DMS53 treated with DMSO at 0.1 percent for 48 hours (cell line): Measurements from ENCODE around the gene ARL8B.
"Not testable (repeated sequence)": the region's sequence is repeated elsewhere in the genome, so short reads cannot be mapped to it uniquely, and the experiment has no call there.

ENCODE experiments used
- DNase-seq: peaks from one replicate; lab custom pipeline; 2025; ENCODE audit not compliant: unreplicated experiment; lab: John Stamatoyannopoulos, UW

The ARL8B gene

DNA sequence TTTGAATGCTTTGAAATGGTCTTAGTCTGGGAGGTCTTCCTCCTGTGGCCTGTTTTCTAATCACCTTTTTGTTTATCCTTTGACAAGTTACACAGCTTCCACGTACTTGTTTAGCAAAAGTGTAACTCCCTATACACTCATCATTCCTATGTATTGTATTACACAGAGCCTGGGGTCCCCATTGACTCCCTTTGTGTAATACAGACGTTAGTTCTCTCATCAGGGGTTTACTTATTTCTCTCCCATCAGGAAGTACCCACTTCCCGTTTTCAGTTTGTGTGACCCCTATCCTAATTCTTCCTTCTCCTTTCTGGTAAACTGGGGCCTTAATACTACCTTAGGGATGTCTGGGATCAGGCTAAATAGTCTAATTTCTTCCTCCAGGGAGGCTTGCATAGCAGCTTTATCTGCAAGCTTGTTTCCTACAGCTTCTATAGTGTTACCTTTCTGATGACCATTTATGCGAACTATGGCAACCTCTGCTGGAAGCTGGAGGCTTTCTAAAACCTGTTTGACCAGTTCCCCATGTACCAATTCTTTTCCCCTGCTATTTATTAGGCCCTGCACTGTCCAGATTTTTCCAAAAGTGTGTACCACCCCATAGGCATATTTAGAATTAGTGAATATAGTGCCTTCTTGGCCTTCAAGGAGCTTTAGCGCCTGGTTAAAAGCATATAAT, 22.4 kb downstream of the ARL8B start:
- DNase-seq, result peak; percentile 8

DNA sequence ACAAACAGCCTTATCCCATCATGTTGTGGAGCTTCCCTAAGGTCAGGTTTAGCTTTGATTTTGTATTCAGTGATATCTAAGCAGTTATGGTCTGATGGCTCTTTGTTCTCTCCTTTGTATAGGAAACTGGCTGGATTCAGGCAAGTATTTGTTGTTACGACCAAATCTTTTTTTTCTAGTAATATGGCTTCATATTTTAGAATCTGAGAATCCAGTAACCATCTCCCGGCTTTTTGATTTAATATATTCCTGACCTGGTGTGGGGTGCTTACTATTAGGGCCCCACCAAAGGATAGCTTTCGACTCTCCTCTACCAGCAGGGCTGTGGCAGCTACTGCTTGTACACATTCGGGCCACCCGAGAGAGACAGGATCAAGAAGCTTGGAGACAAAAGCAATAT, 23.0 kb downstream of the ARL8B start:
- DNase-seq, result no peak

DNA sequence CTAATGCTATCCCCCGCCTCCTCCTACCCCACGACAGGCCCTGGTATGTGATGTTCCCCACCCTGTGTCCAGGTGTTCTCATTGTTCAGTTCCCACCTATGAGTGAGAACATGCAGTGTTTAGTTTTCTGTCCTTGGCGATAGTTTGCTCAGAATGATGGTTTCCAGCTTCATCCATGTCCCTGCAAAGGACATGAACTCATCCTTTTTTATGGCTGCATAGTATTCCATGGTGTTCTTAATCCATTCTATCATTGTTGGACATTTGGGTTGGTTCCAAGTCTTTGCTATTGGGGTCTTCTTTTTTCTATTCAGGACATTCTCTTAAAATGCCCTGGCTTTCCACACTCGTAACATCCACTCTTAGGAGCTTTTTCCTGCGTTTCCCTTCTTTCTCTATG, 25.1 kb downstream of the ARL8B start:
- DNase-seq, result not testable (repeated sequence)

DNA sequence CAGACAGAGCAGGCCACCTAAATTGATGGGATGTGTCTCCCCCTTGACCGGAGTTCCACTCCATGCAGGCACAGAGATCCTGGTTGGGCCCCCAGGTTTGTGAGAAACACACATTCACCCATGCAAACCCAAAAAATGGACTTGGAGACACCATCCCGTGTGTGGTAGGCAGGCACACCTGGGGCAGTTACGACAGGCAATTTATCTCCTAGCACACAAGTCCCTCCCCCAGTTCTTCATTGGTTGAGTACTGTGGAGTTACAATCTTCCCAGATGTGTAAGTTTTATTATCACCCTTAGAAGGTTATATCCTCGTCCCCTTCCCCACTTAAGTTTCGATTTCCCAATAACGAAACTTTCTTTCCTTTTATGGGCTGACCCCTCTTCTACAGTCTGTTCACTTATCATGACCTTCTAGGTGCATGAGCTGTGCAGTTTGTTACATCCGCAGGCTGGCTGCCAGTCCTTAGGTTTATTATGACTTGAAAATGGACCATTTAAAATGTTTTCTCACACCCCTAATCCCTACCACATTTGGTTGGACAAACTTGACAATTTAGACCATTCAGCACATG, 27.3 kb downstream of the ARL8B start:
- no peak for DNase-seq

DNA sequence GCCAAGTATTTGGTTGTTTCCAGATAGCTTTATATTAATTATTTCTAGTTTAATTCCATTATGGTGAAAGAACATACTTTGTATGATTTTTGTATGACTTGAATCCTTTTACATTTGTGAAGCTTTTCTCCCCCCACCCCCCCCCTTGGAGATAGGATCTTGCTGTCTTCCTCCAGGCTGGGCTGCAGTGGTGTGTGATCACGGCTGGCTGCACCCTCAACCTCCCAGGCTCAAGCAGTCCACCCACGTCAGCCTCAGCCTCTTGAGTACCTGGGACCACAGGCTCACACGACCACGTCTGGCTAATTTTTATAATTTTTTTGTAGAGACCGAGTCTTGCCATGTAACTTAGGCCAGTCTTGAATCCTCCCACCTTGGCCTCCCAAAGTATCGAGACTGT, 29.5 kb downstream of the ARL8B start:
- no peak for DNase-seq

DNA sequence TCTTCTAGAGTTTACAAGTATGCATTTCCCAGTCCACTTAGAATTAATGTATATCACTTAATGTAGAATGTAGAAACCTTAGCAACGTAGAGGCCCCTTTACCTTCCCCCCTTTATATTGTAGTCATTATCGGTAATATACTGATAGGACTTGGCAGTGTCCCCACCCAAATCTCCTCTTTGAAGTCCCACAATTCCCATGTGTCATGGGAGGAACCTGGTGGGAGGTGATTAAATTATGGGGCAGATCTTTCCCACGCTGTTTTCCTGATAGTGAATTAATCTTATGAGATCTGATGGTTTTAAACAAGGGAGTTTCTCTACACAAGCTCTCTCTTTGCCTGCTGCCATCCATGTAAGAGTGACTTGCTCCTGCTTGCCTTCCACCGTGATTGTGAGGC, 31.0 kb downstream of the ARL8B start:
- no peak for DNase-seq

DNA sequence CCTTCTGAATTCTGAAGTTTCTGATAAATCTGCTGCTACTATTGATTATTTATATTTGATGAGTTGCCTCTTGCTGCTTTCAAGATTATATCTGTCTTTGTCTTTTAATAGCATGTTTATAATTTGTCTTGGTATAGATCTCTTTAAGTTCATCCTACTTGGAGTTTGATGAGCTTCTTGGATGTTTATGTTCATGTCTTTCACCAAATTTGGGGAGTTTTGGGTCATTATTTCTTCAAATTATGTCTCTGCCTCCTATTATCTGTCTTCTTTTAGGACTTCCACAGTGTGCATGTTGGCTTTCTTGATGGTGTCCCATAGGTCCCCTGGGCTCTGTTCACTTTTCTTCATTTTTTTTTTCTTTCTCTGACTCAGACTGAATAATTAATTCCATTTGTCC, 33.1 kb downstream of the ARL8B start:
- DNase-seq, result no peak

DNA sequence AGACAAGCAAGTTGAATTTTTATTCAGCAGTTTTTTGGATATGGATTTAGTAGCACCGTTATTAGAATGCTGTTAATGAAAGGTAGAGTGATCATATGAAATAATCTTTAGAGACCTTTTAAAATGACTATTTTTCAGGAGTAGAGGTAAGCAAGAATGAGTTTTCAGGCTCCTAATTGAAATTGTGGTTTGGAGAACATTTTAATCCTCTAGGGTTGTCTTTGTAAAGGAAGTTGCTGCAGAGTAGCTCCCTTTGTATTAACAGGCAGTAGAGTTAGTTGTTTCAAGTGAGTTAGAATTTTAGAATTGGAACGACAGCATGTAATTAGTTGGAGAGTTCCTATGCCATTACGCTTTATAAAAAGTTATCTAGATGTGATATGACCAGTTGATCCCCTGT, 38.2 kb downstream of the ARL8B start:
- no peak for DNase-seq

DNA sequence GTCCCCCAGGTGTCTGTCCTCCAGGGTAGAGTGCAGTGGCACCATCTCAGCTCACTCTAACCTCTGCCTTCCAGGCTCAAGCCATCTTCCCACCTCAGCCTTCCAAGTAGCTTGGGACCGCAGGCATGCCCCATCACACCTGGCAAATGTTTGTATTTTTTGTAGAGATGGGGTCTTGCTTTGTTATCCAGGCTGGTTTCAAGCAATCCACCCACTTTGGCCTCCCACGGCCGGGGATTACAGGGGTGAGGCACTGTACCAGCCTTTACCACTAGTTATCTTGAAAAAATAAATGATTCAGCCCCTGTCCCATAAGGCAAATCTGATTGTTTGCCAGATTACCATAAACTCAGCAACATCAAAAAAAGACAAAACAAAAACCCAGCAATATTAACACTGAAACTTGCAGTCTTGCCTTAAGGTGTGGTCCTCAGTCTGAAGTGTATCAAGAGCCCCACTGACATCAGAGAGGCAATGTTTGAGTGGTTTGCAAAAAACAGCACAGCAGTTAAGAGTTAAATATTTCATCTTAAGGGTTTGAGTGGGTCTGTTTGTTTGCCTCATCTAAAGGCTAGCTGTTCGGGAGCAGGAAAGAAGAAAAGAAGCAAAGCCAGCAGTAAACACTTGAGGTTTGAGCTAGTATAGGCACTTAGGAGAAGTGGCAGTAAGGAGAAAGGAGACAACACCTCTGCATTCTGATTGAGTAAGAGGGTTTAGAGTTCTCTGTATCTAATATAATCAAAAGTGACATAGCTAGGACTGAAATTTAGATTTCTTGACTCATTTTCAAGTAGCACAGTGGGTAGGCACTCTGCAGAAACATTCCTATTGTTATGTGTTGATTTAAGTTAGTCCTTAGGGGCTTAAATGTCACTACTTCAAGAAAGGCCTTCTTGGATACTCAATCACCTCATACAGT, 39.1 kb downstream of the ARL8B start:
- DNase-seq, result no peak

DNA sequence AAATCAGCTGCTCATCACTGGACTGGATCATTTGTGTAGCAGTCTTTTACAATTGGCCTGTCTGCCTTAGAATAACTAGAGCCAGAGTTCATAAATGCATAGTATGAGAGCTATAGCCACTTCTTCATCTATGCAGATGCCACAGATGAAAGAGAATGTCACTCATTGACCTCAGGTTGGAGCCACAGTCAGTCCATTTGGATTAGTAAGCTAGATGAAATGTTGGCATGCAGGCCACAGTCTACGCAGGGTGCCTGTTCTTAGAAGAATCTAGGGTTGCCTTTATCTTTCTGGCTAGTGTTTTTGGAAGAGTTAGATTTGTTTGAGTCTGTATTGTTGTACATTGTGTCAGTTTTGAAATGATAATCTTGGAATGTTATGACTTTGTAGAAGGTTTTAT, 40.0 kb downstream of the ARL8B start:
- no peak for DNase-seq

DNA sequence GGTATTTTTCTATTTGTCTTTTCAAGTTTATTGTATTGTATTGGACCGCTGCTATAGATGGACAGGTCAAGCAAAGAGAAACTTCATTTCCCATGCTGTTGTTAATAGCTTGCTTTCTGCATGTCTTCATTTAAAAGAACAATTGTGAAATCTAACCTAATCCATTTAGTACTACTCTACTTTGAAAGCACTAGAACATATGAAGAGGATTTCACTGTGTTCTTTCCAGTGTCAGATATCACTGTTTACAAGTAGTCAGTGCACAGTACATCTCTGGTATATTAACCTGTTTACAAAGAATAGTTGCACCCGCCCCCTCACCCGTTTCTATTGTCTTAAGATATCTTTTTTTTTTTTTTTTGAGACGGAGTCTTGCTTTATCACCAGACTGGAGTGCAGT, 43.6 kb downstream of the ARL8B start:
- no peak for DNase-seq

DNA sequence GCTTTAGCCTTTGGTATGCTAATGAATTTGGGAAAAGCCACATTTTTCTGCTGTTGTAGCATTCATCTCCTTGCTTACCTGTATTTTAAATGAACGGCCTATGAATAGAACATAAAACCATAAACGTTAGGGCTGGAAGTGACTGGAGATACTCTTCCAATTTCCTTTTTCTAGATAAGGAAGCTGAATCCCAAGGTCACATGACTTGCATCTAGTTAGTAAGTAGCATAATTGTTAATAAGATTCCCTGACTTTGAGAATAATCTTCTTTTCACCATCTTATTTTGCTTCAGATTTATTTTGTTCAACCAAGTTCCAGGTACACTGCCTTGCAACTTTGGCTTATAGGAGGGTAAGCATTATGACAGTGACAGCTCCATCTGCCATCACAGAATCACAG, 44.8 kb downstream of the ARL8B start:
- DNase-seq, result no peak

DNA sequence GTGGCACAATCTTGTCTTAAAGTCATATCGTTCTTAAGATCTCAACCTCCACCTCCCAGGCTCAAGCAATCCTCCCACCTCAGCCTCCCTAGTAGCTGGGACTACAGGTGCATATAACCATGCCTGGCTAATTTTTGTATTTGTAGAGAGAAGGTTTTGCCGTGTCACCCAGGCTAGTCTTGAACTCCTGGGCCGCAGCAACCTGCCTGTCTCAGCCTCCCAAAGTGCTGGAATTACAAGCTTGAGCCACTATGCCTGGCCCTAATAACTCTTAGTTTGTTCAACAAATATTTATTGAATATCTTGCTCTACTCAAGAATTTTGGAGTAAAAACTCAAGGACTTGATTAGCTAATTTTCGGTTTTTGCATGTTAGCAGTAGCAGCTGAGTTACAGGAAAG, 46.0 kb downstream of the ARL8B start:
- DNase-seq, result no peak

DNA sequence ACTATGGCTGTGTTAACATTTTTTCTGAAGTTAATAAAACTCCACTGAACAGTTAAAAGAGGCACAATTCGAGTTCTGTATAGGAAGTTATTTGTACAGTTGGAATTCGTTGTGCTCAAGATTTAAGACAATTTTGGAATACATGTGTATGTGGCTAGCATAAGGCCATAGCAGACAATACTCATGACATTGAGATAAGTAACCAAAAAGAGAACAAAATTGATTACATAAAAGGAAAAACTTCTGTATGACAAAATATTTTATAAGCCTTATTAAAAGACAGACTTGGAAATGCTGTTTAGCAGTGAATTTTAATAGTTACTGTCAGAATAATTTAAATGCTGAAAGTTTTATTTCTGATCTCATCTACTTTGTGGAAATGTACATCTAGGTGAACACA, 47.7 kb downstream of the ARL8B start:
- no peak for DNase-seq

DNA sequence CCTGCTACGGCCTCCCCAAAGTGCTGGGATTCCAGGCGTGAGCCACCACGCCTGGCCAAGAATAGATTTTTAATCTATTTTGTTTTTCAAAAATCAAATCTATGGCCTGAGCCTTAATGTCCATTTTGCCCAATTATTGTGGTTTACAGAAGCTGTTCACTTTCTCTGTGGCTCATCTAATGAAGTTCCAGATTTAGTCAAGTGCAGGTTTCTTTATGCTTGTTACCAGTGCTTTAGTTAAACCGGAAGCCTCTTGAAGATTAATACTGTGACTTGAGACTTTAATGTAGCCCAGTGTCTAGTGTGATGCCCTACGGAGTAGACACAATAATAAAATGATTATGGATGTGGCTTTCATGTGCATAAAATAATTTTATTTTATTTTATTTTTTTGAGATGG, 48.9 kb downstream of the ARL8B start:
- no peak for DNase-seq

DNA sequence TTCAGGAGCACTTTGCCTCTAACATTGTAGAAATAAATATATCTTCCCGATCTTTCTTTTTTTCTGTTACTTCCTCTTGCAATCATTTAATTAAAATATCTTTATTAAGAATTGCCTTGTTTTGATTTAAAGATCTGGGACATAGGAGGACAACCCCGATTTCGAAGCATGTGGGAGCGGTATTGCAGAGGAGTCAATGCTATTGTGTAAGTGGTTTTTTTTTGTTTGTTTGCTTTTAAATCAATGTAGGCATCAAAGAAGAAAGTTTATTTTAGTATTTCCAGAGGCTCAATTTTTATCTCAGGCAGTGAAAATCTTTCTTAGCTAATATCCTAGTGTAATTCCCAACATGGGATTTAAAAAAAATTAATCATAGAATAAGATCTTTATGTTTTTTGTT, 49.9 kb downstream of the ARL8B start:
- no peak for DNase-seq

DNA sequence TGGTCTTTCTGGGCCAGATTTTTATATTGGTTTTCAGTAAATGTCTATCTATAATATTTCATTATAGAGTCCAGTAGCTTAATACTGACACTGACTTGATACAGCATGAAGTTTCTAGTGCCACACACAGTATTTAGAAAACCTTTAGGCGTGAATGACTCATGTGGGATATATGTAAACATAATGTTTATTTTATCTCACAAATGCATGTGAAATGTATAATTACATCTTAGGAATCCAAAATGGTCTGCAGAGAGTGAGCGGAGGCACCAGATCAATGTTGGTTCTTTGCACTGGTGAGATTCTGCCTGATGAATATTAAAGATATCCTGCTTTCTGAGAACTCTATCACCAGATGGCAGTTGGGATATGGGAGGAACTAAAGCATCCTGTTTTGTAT, 56.9 kb downstream of the ARL8B start:
- DNase-seq, result not testable (repeated sequence)

DNA sequence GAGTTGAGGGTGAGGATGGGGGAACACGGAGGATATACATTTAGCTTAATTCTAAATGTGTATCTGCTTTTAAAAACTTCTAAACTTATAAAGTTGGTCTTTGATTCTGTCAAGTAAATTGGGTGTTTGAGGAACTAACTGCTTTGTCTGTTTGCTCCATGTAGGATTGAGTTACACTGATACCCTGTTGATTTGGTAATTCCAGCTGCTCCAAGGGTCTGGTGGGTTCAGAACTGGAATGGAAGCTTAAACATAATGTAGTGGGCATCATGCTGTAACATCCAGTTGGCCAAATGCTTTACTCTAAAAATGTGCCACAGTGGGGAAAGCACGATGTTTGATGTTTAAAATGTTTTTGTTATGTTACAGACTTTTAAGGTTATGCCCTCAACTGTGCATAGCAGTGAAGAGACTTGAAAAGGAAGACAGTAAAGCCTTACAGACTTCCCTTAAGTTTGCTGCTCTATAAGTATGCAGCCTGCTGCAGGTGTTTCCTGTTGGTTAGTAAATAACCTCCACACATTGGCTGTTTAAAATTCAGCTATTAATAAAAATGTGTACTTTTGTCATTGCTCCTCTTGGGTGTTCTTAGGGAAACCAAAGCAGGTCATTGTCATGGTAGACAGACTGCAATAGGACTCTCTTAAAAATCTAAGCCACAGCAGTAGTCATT, 59.5 kb downstream of the ARL8B start:
- no peak for DNase-seq

DNA sequence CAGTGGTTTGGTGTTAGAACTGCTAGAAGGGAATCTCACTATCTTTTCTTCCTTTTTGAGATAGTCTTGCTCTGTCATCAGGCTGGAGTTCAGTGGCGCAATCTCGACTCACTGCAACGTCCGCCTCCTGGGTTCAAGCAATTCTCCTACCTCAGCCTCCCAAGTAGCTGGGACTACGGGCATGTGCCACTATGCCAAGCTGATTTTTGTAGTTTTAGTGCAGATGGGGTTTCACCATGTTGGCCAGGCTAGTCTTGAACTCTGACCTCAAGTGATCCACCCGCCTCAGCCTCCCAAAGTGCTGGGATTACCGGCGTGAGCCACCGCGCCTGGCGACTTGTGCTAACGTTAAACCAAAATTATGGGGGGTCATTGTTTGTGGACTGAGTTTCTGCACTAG, 61.6 kb downstream of the ARL8B start:
- DNase-seq, result not testable (repeated sequence)

DNA sequence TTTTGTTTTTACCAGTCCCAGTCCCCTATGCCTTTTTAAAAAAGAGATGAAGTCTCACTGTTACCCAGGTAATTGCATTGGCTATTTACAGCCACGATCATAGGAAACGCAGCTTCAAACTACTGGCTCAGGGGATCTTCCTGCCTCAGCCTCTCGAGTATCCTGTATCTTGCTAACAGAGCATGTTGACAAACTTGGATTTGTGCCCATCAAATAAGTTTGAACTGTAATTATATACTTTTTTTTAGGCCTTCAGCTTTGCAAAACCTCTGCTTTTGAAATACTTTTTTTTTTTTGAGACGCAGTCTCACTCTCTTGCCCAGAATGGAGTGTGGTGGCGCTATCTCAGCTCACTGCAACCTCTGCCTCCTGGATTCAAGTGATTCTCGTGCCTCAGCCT, 62.4 kb downstream of the ARL8B start:
- no peak for DNase-seq

DNA sequence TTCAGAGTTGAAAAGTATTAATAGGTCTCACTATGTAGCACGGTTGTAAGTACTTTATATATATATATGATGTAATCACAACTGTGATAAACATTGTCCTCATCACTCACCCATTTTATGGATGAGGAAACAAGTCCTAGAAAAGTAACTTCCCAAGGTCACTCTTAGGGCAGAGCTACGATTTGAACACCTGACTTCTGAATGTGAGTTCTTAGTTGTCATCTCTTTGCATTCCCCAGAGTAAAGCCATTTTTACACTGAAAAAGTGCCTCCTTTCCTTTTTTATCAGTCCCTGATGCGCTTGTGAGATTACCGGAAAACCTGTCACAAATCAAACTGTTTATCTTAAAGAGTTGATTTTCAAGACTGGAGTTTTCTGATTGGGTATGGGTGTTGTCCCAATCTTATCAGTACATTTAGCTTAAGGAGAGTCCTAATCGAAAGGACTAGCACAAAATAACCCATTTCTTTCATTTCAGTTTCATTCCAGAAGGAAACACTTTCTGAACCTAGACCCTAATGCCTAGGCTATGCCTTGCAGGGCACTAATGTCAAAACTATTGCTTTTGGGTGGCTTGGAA, 63.1 kb downstream of the ARL8B start:
- no peak for DNase-seq
